Measurements from ENCODE around the gene LPP.

Gene LPP

DNA sequence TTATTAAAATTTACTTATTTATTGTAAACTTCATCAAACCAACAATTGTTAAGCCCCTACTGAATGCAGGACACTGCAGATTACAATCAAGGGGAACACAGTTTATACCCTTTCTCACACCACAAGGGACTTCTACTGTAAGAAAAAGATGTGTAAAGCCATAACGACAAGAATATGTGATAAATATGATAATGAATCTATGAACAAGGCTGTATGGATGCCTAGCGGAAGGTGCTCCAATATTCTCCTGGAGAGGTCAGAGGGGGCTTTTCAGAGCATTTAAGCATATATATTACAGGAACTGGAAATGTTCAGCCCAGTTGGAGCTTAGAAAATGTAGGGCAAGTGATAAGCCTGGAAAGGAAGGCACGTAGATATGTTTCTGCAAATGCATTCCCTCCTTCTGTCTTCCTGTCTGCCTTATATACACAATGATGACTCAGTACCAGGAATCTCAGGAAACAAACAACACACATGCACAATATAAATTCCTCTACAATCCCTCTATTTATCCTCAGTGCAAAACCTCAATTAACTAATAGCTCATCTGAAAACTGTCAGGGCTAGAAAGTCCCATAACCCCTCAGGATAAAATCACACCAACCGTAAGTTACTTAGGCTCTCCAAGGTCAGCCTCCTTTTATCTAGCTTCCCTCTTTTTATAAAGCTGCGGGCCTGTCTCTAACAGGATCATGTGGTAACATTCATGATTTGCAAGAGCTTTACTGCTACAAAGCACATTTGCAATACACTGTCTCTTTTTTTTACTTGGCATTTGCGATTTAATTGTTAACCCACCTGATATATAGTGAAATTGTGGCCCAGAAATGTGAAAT lies 393.1 kb downstream of the LPP start:
- no peak for DNase-seq (ENCODE audit: low read depth, low spot score)

- DNase-seq (ENCODE audit: low read depth, low spot score) = no peak
These were observed 399.6 kb downstream of the LPP start for GRCh38 chr3:188553569-188553968.

GRCh38 chr3:188554404-188554803 lies 400.4 kb downstream of the LPP start:
- no peak for DNase-seq (ENCODE audit: low read depth, low spot score)

GRCh38 chr3:188557235-188557634 lies 403.3 kb downstream of the LPP start:
- no peak for DNase-seq (ENCODE audit: low read depth, low spot score)

GRCh38 chr3:188558343-188559071 lies 404.6 kb downstream of the LPP start:
- DNase-seq (ENCODE audit: low read depth, low spot score) = no peak

- no peak for DNase-seq (ENCODE audit: low read depth, low spot score)
These were observed 405.1 kb downstream of the LPP start for GRCh38 chr3:188559072-188559429.

- no peak for DNase-seq (ENCODE audit: low read depth, low spot score)
These were observed 405.9 kb downstream of the LPP start for GRCh38 chr3:188559856-188560255.

GRCh38 chr3:188562144-188562543 lies 408.2 kb downstream of the LPP start:
- no peak for DNase-seq (ENCODE audit: low read depth, low spot score)

- no peak for DNase-seq (ENCODE audit: low read depth, low spot score)
These were observed 413.7 kb downstream of the LPP start for GRCh38 chr3:188567478-188568195.

GRCh38 chr3:188568736-188569135 lies 414.8 kb downstream of the LPP start:
- DNase-seq (ENCODE audit: low read depth, low spot score) = no peak

DNA sequence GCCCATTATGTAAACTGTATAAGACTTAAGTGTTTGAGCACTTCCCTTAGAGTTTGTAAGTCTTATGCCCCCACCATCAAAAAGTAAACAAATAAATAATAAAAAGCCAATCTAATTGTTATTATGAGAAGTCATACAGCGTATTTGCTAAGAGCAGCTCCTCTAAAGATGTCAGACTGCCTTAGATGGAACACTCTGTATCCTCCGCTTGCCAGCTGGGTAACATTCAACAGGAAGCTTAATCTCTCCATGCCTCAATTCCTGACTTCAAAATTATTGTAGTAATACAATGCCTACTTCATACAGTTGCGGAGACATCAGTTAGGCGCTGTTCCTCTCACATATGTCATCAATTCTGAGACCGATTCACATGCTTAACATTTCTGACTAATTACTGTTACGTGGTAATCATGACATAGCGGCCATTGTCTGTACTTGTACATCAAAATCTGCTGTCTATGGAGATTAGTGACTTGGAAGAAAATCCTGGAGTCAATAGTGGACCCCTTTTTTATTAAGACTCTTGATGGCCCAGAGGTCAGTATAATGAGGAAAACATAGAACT lies 417.7 kb downstream of the LPP start:
- no peak for DNase-seq (ENCODE audit: low read depth, low spot score)

- no peak for DNase-seq (ENCODE audit: low read depth, low spot score)
These were observed 419.5 kb downstream of the LPP start for GRCh38 chr3:188573291-188573940.

DNA sequence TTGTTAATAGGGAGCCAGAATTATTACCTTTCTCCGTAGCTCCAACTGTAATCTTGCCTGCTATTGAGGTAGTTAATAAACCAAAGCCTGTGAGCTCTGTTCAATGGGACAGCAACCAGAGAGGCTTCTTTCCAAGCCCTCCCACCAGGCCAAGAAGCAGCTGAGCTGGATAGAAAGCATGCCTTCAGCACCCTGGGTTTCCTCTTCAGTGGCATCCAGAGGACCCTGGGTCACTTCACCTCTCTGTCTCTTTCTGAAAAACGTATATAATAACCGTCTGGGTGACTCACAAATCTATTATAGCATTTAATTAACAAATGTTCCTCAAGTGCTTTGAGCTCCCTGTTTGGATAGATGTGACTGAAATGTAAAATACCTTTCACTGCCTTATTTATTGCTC lies 420.0 kb downstream of the LPP start:
- DNase-seq (ENCODE audit: low read depth, low spot score) = no peak

DNA sequence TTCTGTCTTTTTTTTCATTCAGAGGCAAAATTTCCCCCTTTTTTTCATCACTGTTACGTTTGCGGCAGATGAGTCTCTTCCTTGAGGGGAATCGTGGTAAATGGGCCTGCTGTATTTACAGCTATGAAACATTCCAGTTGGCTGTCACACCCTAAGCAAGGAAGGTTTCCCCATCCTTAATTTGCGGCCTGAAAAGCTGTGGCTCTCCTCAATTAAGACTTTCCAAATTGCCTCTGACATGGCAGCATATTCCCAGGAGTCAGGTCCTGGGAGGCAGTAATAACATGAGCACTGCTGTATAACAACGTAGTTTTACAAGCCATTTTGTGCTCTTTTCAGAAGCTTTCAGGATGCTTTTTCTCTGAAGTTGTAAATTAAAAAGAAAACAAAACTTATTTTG lies 420.9 kb downstream of the LPP start:
- no peak for DNase-seq (ENCODE audit: low read depth, low spot score)

DNA sequence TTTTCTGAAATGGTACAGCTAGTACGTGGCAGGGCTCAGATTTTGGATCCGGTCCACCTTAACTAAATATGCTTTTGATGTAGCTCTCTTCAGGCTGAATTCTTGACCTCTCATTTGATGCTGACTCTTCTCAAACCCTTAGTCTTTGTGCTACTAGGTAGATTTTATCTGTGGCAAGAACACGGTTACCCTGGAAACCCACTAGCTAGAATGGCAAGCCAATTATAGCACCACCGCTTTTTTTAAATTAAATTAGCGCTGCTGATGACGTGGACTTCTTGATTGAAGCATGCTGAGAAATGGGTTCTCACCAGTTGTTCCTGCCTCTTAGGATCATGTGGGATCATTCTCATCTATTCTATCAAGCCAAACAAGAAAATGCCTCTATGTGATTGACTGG lies 421.5 kb downstream of the LPP start:
- no peak for DNase-seq (ENCODE audit: low read depth, low spot score)

DNA sequence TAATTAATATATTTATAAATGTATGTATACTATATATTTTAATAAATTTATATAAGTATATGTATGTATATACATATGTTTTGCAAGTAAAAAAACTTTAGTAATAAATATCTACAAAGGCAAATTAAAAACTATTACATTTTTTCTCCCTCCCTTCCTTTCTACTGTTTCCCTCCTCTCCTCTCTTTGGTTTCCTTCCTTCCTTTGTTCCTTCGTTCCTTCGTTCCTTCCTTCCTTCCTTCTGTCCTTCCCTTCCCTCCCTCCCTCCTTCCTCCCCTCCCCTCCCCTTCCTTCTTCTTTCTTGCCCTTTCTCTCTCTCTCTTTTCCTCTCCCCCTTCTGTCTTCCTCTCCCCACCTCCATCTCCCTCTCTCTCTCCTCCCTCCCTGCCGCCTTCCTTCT lies 423.6 kb downstream of the LPP start:
- DNase-seq (ENCODE audit: low read depth, low spot score) = no peak

DNA sequence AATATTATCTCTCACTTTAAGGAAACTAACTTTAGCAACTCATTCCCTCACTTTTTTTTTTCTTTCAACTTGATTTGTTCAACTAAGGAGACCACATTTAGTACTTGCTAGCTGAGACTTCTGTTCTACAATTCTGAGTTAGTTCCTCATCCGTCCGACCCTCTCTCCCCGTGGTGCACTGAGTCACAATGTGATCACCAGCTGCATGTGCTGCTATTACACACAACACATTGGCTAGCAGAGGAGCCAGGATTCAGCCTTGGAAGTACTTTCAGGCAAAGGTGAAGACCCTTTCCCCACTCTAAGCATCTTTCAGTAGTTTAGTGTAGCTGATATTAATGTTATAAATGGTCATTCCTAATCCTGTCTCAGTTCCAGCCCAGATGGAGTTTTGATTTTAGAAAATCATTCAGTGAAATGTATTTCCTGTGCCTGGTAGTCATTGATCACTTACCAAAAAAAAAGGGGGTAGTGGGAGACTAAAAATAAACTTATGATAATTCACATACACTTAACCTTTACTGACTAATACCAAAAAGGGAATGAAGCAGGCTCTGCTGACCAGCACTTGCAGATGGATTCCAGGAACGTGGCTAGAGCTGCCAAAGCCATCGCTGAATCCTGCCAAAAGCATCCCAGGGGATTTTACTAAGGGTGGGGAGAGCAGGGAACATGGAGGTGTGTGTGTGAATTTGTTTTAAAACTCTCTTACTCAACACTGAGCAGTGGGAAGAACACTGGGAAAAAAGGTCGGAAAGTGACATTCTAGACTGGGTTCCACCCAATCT lies 424.8 kb downstream of the LPP start:
- DNase-seq (ENCODE audit: low read depth, low spot score) = no peak

GRCh38 chr3:188580223-188580622 lies 426.3 kb downstream of the LPP start:
- DNase-seq (ENCODE audit: low read depth, low spot score) = no peak

DNA sequence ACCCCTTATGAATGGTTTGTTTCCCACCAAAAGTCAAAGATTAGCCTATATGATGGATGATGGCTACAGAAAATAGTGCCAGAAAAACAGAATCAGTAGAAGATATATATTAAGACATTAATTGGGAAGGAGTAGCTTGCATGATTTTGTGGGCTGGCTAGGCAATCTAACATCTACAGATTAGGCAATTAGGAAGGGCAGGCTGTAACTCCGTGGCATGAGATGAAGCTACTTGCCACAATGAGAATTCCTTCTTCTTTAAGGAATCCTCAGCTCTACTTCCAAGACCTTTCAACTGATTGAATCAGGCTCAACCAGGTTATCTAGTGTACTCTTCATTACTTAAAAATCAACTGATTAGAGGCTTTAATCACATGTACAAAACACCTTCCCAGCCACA lies 426.7 kb downstream of the LPP start:
- DNase-seq (ENCODE audit: low read depth, low spot score) = no peak

GRCh38 chr3:188581365-188581764 lies 427.4 kb downstream of the LPP start:
- no peak for DNase-seq (ENCODE audit: low read depth, low spot score)

DNA sequence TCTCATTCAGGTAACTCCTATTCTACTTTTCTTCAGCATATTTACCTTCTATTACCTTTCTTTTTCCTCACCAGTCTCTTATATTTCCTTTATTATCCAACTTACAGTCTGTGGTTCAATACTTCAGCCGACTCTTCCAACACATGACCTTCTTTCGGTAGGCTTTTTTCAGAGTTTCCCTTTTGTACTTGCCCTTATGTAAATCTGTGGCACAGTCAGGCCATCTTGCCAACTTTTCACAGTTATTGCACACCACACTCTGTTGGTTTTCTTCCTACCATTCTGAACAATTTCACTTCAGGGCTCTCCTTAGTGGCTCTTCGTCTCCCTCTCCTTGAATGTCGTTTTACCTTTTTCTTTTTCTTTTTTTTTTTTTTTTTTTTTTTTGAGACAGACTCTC lies 427.8 kb downstream of the LPP start:
- DNase-seq (ENCODE audit: low read depth, low spot score) = no peak
